Fibroblast of skin of scalp (primary cell): ENCODE results near the gene SLC5A11.
A peak's percentile ranks its signal among the peaks of the same experiment; 100 is the strongest.
"Not testable (repeated sequence)": the region's sequence is repeated elsewhere in the genome, so short reads cannot be mapped to it uniquely, and the experiment has no call there.

Experiments used
- DNase-seq: peaks from one replicate; pipeline ENCODE4 v3.0.0-alpha.2; 2013

SLC5A11 gene

GRCh38 chr16:24858219-24859041 is 12.7 kb downstream of the SLC5A11 start:
- DNase-seq = peak; percentile 69

DNA sequence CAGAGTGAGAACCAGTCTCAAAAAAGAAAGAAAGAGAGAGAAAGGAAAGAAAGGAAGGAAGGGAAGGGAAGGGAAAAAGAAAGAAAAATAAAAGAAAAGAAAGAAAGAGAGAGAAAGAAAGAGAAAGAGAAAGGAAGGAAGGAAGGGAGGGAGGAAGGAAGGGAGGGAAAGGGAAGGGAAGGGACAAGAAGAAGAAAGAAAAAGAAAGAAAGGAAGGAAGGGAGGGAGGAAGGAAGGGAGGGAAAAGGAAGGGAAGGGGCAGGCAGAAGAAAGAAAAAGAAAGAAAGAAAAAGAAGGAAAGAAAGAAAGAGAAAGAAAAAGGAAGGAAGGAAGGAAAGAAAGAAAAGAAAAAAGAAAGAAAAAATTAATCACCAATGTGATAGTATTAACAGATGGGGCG is 15.7 kb downstream of the SLC5A11 start:
- DNase-seq = no peak

GRCh38 chr16:24863582-24864437 is 18.0 kb downstream of the SLC5A11 start:
- DNase-seq = no peak

DNA sequence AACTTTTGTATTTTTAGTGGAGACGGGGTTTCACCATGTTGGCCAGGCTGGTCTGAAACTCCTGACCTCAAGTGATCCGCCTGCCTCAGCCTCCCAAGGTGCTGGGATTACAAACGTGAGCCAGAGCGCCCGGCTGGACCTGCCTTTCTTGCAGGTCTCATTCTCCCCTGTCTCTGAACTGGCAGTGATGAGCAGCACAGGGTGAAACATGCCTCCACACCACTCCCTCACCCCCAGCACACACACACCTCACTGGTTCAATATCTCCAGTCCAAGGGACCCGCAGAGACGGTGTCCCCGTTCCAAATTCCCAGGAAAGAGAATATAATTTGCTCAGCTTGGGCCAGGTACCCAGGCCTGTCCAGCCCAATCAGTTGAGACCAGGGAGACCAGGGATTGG is 23.3 kb downstream of the SLC5A11 start:
- no peak for DNase-seq

DNA sequence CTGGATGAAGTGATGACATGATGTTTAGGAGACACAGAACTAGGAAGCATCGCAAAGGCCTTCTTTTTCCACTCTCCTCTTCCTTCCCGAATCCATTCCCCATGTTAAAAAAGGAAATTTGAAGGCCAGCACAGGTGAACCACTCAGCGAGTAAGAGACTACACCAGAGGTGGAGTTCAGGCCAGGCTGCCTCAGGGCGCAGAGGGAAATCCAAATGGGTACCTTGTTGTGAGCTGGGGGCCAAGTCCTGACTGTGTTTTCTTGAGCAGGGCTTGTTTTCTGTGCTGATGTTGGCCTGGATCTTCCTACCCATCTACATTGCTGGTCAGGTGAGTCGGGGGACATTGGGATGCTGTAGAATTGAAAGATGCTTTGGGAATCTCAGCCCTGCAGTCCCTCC is 26.1 kb downstream of the SLC5A11 start:
- no peak for DNase-seq

DNA sequence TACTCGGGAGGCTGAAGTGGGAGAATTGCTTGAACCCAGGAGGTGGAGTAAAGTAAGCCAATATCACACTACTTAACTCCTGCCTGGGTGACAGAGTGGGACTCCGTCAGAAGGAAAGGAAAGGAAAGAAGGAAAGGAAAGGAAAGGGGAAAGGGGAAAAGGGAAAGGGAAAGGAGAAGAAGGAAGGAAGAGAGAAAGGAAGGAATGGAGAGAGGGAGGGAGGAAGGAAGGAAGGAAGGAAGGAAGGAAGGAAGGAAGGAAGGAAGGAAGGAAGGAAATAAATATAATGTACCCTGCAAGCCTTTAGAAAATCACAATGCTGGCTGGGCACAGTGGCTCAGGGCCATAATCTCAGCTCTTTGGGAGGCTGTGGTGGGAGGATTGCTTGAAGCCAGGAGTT is 27.3 kb downstream of the SLC5A11 start:
- no peak for DNase-seq

GRCh38 chr16:24875466-24875865 is 29.7 kb downstream of the SLC5A11 start:
- no peak for DNase-seq

GRCh38 chr16:24876231-24876630 is 30.5 kb downstream of the SLC5A11 start:
- DNase-seq = no peak

DNA sequence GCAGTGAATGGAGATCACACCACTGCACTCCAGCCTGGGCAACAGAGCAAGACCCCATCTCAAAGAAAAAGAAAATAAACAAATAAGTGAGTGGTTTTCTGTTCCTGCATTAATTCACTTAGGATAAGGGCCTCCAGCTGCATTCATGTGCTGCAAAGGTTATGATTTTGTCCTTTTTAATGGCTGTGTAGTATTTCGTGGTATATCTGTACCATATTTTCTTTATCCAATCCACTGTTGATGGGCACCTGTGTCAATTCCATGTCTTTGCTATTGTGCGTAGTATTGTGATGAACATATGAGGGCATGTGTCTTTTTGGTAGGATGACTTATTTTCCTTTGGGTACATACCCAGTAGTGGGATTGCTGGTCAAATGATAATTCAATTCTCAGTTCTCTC is 33.9 kb downstream of the SLC5A11 start:
- DNase-seq = no peak

GRCh38 chr16:24883714-24884151 is 38.0 kb downstream of the SLC5A11 start:
- DNase-seq = no peak

GRCh38 chr16:24887472-24887871 is 41.7 kb downstream of the SLC5A11 start:
- DNase-seq = no peak

DNA sequence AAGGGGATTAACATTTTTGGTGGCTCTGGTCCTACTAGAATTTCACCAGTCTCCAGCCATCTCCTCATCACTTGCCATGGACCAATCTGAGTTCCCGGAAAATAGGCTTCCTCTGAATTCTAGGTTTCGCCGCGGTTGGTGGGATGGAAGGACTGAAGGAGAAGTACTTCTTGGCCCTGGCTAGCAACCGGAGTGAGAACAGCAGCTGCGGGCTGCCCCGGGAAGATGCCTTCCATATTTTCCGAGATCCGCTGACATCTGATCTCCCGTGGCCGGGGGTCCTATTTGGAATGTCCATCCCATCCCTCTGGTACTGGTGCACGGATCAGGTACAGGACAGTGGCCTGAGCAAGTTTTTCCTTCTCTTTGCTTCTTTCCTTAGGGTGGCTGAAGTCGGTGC is 45.0 kb downstream of the SLC5A11 start:
- DNase-seq = no peak

DNA sequence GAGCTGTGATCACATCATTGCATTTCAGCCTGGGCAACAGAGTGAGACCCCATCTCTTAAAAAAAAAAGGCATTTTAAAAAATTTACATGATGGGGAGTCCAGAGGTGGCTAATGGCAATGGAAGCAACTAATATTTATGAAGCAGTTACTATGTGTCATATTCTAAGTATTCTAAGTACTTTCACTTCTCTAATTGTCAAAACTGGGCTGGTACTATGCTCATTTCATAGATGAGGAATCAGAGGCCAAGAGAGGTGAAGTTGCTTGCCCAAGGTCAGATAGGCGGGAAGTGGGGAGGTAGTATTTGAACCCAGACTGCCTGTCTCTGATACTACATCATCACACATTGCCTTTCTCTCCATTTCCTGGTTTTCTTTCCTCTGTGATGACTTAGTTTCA is 50.7 kb downstream of the SLC5A11 start:
- DNase-seq = no peak

DNA sequence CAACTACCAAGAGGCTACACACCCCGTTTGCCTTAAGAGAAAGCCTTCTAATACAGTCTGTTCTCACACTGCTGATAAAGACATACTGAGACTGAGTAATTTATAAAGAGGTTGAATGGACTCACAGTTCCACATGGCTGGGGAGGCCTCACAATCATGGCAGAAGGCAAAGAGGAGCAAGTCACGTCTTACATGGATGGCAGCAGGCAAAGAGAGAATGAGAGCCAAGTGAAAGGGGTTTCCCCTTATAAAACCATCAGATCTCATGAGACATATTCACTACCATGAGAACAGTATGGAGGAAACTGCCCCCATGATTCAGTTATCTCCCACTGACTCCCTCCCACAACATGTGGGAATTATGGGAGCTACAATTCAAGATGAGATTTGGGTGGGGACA is 51.8 kb downstream of the SLC5A11 start:
- DNase-seq = not testable (repeated sequence)

DNA sequence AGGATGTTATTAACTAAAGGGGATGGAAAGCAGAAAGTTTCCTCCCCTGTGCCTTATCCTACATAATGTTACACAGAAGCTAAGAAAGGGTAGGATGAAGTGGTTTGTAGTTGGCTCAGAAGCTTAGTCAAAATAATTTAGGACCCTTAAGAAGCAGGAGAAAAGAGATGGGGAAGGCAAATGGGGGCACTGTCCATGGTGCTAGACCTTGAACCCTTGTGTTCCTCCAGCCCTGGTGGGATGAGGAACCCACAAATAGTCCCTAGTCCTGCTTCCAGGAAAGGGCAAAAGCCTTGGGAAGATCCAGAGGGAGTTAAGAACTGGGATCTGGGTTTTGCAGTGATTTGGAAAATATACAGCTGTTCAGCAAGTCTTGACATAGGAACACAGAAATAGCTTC is 54.5 kb downstream of the SLC5A11 start:
- no peak for DNase-seq

DNA sequence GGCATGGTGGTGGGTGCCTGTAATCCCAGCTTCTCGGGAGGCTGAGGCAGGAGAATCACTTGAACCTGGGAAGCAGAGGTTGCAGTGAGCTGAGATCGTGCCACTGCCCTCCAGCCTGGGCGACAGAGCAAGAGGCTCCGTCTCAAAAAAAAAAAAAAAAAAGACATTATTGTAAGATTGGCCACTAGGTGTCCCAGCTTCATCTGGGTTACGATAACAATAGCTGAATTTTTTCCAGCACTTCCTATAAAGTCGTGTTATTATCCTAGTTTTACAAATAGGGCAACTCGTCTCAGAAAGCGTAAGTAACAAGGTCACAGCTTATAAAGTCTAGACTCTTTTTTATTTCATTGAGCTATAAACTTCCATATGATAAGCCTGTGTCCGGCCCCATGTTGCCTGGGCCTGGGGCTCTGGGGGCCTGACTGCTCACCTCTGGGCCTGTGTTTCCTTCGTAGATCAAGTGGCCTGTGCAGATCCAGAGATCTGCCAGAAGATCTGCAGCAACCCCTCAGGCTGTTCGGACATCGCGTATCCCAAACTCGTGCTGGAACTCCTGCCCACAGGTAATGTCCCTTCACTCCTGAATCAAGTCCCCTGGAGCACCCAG is 60.5 kb downstream of the SLC5A11 start:
- DNase-seq = peak; percentile 25

- DNase-seq = no peak
These were observed 61.1 kb downstream of the SLC5A11 start for GRCh38 chr16:24906901-24907300.

- no peak for DNase-seq
These were observed 63.0 kb downstream of the SLC5A11 start for GRCh38 chr16:24908716-24909115.

DNA sequence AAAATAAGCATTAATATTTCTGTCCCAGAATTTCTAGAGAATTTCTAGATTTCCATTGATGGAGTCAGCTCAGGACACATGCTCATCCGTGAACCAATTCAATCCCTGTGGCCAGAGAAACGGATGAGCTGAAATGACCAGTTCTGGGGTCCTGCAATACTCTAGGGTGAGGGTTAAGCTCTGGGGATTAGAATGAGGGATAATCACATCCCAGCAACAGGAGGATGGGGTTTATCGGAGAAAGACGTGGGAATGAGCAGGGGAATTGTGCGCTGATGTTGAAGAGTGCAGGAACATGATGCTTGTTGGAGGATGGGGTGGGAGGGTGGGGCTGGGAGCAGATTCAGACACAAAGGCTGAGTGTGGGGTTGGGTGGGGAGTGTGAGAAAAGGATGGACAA is 64.1 kb downstream of the SLC5A11 start:
- no peak for DNase-seq

DNA sequence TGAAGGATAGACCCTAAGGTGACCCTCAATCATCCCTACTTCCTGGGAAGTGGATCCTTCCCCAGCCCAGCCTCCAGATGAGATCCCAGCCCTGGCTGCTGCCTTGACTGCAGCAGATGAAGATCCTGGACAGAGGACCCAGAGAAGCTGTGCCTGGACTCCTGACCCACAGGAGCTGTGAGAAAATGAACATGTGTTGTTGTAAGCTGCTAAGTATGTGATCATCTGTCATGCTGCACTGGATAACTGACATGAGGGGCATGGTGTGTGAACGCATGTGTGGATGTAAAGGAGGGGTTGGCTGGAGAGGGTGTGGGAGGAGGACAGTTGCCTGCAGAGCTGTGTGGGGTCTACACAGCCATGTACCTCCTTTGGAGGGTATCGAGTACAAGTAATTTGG is 69.3 kb downstream of the SLC5A11 start:
- DNase-seq = no peak

DNA sequence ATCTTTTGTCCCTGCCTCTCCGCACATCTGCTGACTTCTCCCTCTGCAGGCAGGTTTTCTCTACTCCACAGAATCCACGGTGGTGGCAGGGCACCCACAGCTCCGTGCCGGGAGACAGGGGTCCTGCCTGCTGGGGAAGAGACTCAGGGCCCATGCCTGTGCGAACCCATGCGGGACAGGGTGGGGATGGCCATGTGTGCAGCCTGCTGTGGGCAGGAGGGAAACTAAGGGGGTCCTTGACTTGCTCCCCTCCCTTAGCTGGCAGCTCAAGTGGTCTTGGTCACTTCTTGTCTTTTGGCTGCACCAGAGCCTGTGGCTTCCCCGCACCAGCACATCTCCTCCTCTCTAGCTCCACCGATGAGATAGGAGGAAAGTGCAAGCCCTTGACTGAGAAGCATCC is 69.8 kb downstream of the SLC5A11 start:
- no peak for DNase-seq

GRCh38 chr16:24917236-24917635 is 71.5 kb downstream of the SLC5A11 start:
- DNase-seq = no peak

GRCh38 chr16:24917891-24918290 is 72.1 kb downstream of the SLC5A11 start:
- DNase-seq = no peak
